H1 (cell line): ENCODE results near the gene U2AF1L4. TPM values are rescaled to one million over a fixed set of nuclear protein-coding genes. Genes with fewer than 3 reads are reported as not detected.

Experiments used
- CEBPB ChIP-seq: IDR thresholded peaks from 2 replicates; pipeline ENCODE4 v1.6.1; 2012; ENCODE audit warnings: low read depth, low read length
- CHD1 ChIP-seq: IDR thresholded peaks from 2 replicates; pipeline ENCODE4 v1.6.1; 2012; ENCODE audit warnings: low read depth, low read length, improper control_type of control experiment
- CTBP2 ChIP-seq: IDR thresholded peaks from 2 replicates; pipeline ENCODE4 v1.7.0; 2011; ENCODE audit warnings: borderline replicate concordance, mild to moderate bottlenecking, moderate library complexity, mixed read lengths, low read length; ENCODE audit not compliant: insufficient read depth, insufficient read length
- GABPA ChIP-seq: IDR thresholded peaks from 2 replicates; pipeline ENCODE4 v1.6.1; 2011; ENCODE audit warnings: mild to moderate bottlenecking, low read length, moderate library complexity, borderline replicate concordance; ENCODE audit not compliant: insufficient read depth
- HDAC2 ChIP-seq, 2 experiments: fragments of 300-600 bp in 1 of 2; sonication (generic) in 1 of 2; IDR thresholded peaks; 2 replicates each; pipeline ENCODE4 v1.6.1; 2011 to 2012; ENCODE audit warnings: low read depth in 2 of 2, low read length in 2 of 2, mild to moderate bottlenecking in 2 of 2, moderate library complexity in 2 of 2, borderline replicate concordance in 1 of 2, inconsistent platforms in 1 of 2
- JUND ChIP-seq: IDR thresholded peaks from 2 replicates; pipeline ENCODE4 v1.6.1; 2011; ENCODE audit warnings: mild to moderate bottlenecking, improper control_type of control experiment, low read length
- POLR2AphosphoS5 ChIP-seq: IDR thresholded peaks from 2 replicates; pipeline ENCODE4 v1.6.1; 2011; ENCODE audit warnings: low read depth, low read length
- SIN3A ChIP-seq, 2 experiments: IDR thresholded peaks in 1 of 2; conservative IDR thresholded peaks in 1 of 2; 2 replicates each; pipeline ENCODE4 v1.6.1; 2011 to 2012; ENCODE audit warnings: low read length in 2 of 2, improper control_type of control experiment in 1 of 2, low read depth in 1 of 2, mild to moderate bottlenecking in 1 of 2
- SP1 ChIP-seq: IDR thresholded peaks from 2 replicates; pipeline ENCODE4 v1.6.1; 2011; ENCODE audit warnings: low read depth, low read length
- SP4 ChIP-seq: IDR thresholded peaks from 2 replicates; pipeline ENCODE4 v1.6.1; 2012; ENCODE audit warnings: low read length, inconsistent platforms
- TAF1 ChIP-seq: IDR thresholded peaks from 2 replicates; pipeline ENCODE4 v1.6.1; 2011; ENCODE audit warnings: mild to moderate bottlenecking, low read depth, low read length
- TAF7 ChIP-seq: optimal IDR thresholded peaks from 2 replicates; pipeline ENCODE3; 2011; ENCODE audit warnings: low read depth, mild to moderate bottlenecking, inconsistent platforms, low read length, moderate library complexity, borderline replicate concordance
- polyA plus RNA-seq, 7 experiments: library from polyadenylated mRNA; depleted of rRNA in 3 of 7; stranded (reverse) in 5 of 7; unstranded in 2 of 7; fragments of >200 nt in 5 of 7; fragments of 200-250 nt in 2 of 7; gene quantifications; 1 replicate in 5 of 7; 2 replicates in 1 of 7; 4 replicates in 1 of 7; pipeline versions ENCODE4 v1.2.1 to v1.2.3, GENCODE V29; 2011 to 2013; ENCODE audit warnings: missing spikeins in 2 of 7, mixed read lengths in 2 of 7
- total RNA-seq: library from RNA; stranded (reverse); fragmentation: NEBNext Ultra II Directional; extraction: Animal tissue kit (Norgen Biotek cat#: 25700); gene quantifications from 2 replicates; pipeline ENCODE4 v1.2.1, GENCODE V29; 2021
- TF ChIP-seq, protein P1 (sequence below): IDR thresholded peaks from 2 replicates; pipeline ENCODE4 v1.6.1; 2012; ENCODE audit warnings: inconsistent platforms
- TF ChIP-seq, protein P2 (sequence below): IDR thresholded peaks from 2 replicates; pipeline ENCODE4 v1.6.1; 2012; ENCODE audit warnings: inconsistent platforms

U2AF1L4 gene
- total and polyA plus RNA-seq, 2 of the 8 experiments (the other 6 are each of a cell fraction or from before 2014, with no cell fraction given) = 15.1 to 32.7 TPM

DNA sequence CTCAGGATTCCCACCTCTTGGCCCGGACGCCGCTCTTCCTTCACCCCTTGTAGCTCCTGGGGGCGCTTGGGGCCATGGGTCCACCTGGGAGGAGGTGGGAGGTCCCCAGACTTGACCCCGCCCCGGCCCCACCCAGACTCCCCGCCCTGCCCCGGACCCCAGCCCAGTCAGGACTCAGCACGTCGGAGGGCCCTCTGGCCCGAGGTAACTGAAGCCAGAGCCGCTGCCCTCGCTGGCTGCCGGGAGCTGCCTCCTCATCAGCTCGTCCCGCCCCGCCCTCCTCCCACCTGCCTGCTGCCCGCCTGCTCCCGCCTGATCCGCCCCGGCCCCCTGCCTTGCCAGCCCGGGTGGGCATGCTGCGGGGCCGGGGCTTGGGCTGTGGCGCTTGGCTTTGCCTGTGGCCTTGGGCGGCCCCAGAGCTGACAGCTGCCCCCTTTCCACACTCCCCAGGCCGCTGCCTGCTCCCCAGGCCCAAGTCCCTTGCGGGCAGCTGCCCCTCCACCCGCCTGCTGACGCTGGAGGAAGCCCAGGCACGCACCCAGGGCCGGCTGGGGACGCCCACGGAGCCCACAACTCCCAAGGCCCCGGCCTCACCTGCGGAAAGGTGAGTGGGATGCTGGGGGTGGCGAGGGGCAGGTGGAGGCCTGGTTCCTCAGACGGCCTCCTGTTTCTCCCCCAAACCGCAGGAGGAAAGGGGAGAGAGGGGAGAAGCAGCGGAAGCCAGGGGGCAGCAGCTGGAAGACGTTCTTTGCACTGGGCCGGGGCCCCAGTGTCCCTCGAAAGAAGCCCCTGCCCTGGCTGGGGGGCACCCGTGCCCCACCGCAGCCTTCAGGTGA, 39.5 kb upstream of the U2AF1L4 start (continued):
- TF ChIP-seq, protein P1, sequence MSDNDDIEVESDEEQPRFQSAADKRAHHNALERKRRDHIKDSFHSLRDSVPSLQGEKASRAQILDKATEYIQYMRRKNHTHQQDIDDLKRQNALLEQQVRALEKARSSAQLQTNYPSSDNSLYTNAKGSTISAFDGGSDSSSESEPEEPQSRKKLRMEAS = peak; percentile 73
- TF ChIP-seq CTBP2 (no peak), GABPA (no peak), TAF7 (no peak), CEBPB (no peak), POLR2AphosphoS5 (no peak), SP1 (no peak), TAF1 (0 out of 2 replicates have a peak, but pooled peaks have one; percentile 29), CHD1 (no peak), SP4 (no peak), SIN3A (conservative IDR thresholded peaks at IDR 0.05 in 1 of 2, IDR thresholded peaks at IDR 0.05 in 1 of 2; ENCODE audit: low read depth in 1 of 2, low read length in 2 of 2) (no peak; a peak in 1 of 4 replicates), HDAC2 (IDR thresholded peaks at IDR 0.05; ENCODE audit: borderline replicate concordance in 1 of 2, low read depth in 2 of 2, low read length in 2 of 2) (no peak), JUND (no peak)
- TF ChIP-seq, protein P2, sequence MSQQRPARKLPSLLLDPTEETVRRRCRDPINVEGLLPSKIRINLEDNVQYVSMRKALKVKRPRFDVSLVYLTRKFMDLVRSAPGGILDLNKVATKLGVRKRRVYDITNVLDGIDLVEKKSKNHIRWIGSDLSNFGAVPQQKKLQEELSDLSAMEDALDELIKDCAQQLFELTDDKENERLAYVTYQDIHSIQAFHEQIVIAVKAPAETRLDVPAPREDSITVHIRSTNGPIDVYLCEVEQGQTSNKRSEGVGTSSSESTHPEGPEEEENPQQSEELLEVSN = peak; percentile 76
